ES-I3 (cell line): ENCODE measurements around the gene TMEM234.

ENCODE experiments used
- H3K36me3 ChIP-seq: 2 replicates; pipeline ENCODE4 v1.6.1; 2013; ENCODE audit warnings: mild to moderate bottlenecking, low read length, control low read depth, moderate library complexity; ENCODE audit not compliant: insufficient read depth
- H3K4me1 ChIP-seq: 2 replicates; pipeline ENCODE4 v1.6.1; 2013; ENCODE audit warnings: mild to moderate bottlenecking, control low read depth, low read length; ENCODE audit not compliant: insufficient read depth
- H3K9ac ChIP-seq: 2 replicates; pipeline ENCODE4 v1.6.1; 2013; ENCODE audit warnings: low read depth, mild to moderate bottlenecking, low read length, moderate library complexity
- H3K9me3 ChIP-seq: 2 replicates; pipeline ENCODE4 v1.6.1; 2013; ENCODE audit warnings: mild to moderate bottlenecking, low read length, moderate library complexity; ENCODE audit not compliant: control insufficient read depth, insufficient read depth

Gene TMEM234

DNA sequence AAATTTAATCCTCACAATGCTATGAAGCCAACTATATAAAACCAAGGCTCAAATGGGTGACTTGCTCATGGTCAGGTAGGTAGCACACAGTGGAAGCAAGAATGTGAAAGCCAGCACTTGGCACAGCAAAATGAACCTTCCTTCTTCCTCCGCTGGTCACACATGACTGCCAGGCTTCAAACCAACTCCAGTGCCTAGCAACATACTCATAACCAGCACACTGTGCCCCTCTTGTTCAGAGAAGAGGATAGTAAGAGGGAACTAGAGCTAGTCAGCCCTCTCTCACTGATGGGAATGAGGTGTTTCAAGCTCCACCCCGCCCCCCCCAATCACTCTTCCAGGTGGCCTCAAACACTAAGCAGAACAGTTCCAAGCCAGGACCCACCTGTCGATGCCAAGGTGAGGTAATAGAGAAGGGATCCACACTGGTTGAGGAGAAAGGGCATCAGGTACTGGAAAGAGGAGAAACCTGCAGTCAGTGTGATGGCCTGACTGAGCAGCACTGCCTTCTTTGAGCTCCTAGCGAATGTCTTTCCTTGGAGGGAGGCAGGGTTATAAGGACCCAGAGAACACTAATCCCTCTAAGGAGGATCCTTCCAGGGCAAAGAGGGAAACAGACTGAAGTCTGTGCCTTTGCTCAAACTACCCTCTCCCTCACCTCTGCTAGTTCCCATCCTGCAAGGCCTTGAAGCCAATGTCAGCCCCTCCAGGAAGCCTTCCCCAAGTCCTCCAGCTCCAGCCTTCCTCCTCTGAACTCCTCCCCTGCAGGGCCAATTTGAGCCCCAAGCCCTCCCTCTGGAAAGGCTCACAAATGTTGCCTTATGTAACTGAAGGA lies 1.2 kb downstream of the TMEM234 start:
- peak overlapping the region; percentile 96 for H3K9ac ChIP-seq
- H3K36me3 ChIP-seq = peaks cover 14% of the 10 kb centered on the region; the same call in 1 of the 2 replicates
- H3K9me3 ChIP-seq = no peaks in the 10 kb centered on the region
- H3K4me1 ChIP-seq = peaks cover 10% of the 10 kb centered on the region

DNA sequence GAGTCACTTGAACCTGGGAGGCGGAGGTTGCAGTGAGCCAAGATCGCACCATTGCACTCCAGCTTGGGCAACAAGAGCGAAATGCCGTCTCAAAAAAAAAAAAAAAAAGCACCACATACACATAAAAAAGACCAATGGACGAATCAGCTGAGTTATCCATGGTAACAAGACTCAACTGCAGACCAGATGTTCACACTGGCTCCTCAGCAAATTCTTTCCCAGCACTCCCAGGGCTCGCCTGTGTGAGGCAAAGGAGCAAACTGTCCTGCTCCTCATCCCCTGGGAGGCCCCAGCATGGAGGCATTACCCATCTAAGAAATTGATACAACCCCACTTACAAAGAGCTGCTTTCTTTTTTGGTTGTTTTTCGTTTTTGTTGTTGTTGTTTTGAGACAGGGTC lies 3.1 kb downstream of the TMEM234 start:
- no peaks in the 10 kb centered on the region for H3K9me3 ChIP-seq
- peaks cover 14% of the 10 kb centered on the region; the same call in 1 of the 2 replicates for H3K36me3 ChIP-seq
- peaks cover 10% of the 10 kb centered on the region for H3K4me1 ChIP-seq
- no peak overlapping the region for H3K9ac ChIP-seq

DNA sequence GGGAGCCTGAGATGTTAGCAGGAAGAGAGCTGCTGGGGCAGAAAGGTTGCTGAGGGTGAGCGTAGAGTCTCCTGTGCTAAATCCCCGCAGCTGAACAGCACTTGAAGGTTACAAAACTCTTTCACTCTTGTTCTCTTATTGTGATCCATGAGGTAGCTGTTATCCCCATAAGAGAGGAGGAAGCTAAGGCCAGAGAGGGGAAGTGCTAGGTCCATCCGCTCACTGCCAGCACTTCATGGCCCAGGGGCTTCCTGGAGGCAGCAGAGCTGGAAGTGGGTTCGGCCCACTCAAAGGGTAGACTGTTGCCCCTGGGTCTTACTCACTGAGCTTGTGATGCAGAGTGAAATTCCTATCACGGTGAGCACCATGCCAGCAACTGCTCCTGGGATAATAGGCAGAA lies 5.6 kb downstream of the TMEM234 start:
- Histone ChIP-seq H3K4me1 (peaks cover 10% of the 10 kb centered on the region), H3K9ac (no peak overlapping the region), H3K9me3 (no peaks in the 10 kb centered on the region), H3K36me3 (peaks cover 11% of the 10 kb centered on the region; the same call in 1 of the 2 replicates)

DNA sequence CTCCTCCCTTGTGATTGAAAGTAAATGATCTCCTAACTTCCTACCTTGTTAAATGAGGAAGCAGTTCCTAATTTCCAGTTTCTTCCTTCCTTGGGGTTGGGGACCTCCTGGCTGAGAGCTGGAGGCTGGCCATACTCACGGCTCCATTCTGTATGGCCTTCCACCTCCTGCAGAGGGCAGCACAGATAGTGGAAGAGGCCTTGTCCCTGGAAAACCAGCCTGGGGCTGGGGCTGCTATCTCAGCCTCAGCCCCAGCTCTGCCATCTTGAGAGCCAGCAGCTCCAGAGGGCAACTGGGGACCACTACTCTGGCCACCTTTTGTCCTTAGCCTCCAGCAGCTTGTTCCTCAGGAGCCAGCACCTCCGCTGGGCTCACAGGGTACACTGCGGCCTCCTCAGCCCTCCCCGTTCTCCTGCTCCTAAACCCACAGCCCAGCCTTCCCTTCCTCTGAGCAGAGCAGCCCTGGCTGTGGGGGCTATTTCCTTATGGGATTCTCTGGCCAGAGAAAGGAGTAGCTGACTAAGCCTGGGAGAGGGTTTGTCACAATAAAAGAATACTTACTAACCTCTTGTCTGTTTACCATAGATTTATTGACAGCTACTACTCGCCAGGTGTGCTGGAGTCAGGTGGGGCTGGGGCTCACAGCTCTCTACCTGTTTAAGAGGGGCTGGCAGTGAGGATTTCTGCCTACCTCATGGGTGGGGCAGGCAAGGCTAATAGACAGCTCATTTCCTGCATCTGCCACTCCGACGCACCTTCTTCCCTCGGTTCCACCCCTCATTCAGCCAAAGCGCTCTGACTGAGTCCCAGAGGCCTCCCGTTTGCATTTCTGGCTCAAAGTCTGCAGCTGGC lies 6.3 kb downstream of the TMEM234 start:
- H3K36me3 ChIP-seq = peaks cover 11% of the 10 kb centered on the region; the same call in 1 of the 2 replicates
- H3K9me3 ChIP-seq = no peaks in the 10 kb centered on the region
- peaks cover 3% of the 10 kb centered on the region for H3K4me1 ChIP-seq
- no peak overlapping the region for H3K9ac ChIP-seq

DNA sequence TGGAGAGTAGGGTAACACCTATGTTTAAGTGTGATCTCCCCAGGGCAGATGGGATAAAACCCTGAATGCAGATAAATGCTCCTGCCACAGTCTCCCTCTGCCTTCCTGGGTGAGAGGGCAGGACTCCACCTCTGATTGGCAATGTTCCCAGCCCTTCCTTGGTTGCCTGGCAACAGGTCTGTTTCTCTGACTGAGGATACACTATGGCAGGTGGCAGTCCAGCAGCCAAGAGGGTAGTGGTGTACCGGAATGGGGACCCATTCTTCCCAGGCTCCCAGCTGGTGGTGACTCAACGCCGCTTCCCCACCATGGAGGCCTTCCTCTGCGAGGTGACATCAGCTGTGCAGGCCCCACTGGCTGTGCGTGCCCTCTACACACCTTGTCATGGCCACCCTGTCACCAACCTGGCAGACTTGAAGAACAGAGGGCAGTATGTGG lies 13.2 kb downstream of the TMEM234 start, which contains the start of gene DCDC2B:
Gene DCDC2B (plus strand): TSS at position 199 of the 438 bp plus-strand sequence. CDS start 5 bp downstream, at position 204.
- Histone ChIP-seq H3K36me3 (no peaks in the 10 kb centered on the region; the same call in 1 of the 2 replicates), H3K4me1 (no peaks in the 10 kb centered on the region), H3K9me3 (no peaks in the 10 kb centered on the region), H3K9ac (no peak within 1 kb of the TSS)

DNA sequence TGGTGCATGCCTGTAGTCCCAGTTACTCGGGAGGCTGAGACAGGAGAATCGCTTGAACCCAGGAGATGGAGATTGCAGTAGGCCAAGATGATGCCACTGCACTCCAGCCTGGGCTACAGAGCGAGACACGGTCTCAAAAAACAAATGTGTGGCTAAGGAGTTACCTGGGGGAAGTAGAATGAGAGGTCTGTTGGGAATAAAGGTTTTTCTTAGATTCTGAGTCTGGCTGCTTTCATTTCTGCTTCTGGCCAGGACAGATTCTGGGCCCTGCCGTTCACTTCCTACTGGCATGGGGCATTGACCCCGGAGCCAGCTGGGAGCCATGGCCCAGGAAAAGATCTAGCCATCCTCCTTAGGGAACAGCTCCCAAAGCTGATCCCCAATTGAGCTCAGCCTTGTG lies 13.7 kb downstream of the TMEM234 start:
- Histone ChIP-seq H3K9ac (no peak overlapping the region), H3K36me3 (no peaks in the 10 kb centered on the region; the same call in 1 of the 2 replicates), H3K4me1 (no peaks in the 10 kb centered on the region), H3K9me3 (no peaks in the 10 kb centered on the region)

DNA sequence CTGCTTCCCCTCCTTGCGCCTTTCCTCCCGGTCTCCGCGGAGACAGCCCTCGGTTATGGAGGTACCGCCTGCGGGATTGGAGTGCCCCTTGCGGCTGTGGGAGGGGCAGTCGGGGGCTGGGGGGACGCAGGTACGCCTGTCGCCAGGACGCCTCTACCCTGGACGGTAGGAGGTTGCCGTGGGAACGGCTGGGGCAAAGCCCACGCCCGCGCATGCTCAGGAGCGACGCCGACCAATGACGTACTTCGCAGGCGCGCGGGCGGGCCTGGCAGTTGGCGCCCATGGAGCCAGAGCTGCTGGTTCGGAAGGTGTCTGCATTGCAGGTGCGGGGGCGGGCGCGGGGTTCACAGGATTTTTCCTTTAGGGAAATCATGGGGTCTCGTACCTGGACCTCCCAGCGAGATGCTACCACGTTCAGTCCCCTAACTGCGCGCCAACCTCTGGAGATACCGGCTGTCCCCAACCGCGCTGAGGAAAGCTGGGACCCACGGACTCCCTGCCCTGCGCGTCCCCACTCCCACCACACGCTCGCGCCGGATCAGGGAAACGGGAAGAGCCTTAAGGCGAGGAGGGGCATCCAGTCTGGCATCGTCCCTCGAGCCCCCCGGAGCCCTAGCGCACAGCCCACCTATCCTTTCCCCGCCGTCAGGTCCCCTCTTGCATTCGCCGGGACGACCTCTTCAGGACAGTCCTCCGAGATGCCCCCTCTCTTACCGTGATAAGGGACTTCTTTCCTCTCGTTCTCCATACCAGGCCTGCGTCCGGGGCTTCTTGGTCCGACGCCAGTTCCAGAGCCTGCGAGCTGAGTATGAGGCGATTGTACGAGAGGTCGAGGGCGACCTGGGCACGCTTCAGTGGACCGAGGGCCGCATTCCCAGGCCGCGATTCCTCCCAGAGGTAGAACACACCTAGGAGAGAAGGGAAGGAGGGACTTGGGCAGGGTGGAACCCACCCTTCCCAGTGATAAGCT lies 16.5 kb downstream of the TMEM234 start, which contains the start of gene IQCC:
Gene IQCC (plus strand): TSS at position 271 of the 970 bp plus-strand sequence. CDS start 11 bp downstream, at position 282.
- Histone ChIP-seq H3K36me3 (no peaks in the 10 kb centered on the region; the same call in 1 of the 2 replicates), H3K4me1 (peaks cover 6% of the 10 kb centered on the region; the same call in 1 of the 2 replicates), H3K9me3 (no peaks in the 10 kb centered on the region), H3K9ac (peak within 1 kb of the TSS; percentile 88)

DNA sequence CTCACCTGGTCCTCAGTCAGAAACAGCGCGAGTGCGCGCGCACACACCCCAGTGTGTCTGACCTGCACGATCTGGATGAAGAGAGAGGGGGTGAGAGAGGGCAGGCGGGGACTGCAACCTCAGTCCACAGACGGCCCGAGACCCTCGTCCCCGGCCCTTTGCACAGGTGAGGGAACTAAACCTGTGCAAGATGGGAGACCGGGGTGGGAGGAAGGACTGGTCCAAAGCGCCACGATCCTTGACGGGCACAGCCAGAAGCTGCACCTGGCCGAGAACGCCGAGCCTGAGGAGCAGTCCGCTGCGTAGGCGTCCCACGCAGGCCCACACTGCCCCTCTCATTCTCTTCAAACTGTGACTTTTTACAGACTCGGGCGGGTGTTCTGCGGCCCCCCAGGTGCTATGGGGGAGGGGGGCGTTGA lies 17.2 kb downstream of the TMEM234 start:
- Histone ChIP-seq H3K36me3 (no peaks in the 10 kb centered on the region; the same call in 1 of the 2 replicates), H3K4me1 (peaks cover 7% of the 10 kb centered on the region; the same call in 1 of the 2 replicates), H3K9me3 (no peaks in the 10 kb centered on the region), H3K9ac (peak overlapping the region; percentile 88; the same call in 1 of the 2 replicates)

DNA sequence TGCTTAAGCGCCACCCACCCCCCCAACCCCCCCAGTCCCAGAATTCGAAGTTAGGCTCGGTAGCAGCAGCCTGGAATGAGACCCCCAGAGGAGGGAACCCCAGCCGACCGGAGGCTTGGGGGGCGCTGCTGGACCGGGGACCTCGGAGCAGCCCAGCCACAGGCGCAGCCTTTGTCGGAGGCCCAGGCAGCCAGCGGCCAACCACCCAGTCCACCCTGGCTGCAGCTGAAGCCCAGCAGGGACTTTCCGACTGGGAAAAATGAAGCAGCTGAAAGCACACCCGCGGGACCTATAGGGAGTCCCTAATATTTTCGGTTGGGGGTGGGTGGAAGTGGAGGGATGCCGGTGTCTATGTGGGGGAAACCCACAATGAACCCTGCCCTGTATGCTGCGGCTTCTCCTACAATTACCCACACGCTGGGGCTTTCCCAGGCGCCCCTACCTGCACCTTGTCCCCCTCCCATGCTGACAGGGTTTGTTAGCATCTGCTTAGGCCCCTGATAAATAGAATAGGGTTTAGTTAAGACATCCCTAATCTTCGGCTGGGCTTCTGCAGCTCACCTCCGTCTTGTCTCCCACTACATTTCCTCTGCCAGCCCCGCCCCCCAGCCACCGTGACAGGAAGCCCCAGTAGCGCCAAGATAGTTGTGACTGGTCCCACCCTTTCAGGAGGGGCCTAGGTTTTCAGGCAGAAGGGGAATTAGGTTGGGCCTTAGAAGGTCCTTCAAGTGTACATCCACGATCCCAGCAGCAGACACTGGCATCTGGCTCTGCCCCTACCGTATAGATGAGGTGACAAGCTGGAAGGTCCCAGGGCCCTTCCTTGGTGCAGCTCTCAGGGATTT lies 20.9 kb downstream of the TMEM234 start:
- peaks cover 25% of the 10 kb centered on the region; the same call in 1 of the 2 replicates for H3K4me1 ChIP-seq
- H3K9me3 ChIP-seq = no peaks in the 10 kb centered on the region
- H3K9ac ChIP-seq = peak overlapping the region; percentile 59; the same call in 1 of the 2 replicates
- peaks cover 8% of the 10 kb centered on the region for H3K36me3 ChIP-seq

DNA sequence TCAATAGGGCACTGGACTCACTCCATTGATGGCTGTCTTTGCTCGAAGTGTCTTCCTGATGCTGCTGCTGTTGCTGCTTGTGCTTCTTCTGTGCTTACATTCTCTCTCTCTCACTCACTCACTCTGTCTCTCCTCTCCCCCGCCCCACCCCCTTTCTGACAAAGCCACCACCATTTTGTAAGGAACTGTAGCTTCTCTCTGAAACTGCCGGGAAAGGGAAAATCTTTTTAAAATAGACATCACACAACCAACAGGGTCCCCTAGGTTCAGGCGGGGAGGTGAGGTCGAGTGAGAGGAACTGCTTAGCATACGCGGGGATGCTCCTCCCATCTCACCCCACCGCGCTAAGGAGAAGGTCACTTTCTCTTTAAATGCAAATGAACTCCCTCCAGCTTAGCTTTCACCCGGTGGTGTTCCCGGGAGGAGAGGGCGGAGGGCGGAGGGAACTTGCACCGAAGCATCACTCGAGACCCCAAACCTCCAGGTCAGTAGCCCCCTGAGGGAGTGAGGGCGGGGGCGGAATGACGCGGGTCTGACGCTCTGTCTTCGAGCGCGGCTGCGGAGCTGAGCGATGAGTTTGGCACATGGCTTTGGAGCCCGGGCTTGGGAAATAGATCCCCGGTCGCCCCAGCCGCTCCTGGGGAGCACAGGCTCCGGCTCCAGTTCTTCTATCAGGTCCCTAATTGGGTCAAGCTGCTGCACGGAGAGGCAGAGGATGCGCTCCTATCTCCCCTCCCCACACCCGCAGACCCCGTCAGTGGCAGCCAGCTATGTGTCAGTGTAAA lies 21.7 kb downstream of the TMEM234 start, which contains the start of gene CCDC28B:
Gene CCDC28B (plus strand): TSS at position 370 of the 785 bp plus-strand sequence. CDS start 1,341 bp downstream, outside the sequence.
- Histone ChIP-seq H3K9ac (peak within 1 kb of the TSS; percentile 59), H3K4me1 (peaks cover 25% of the 10 kb centered on the region; the same call in 1 of the 2 replicates), H3K36me3 (peaks cover 14% of the 10 kb centered on the region), H3K9me3 (no peaks in the 10 kb centered on the region)

DNA sequence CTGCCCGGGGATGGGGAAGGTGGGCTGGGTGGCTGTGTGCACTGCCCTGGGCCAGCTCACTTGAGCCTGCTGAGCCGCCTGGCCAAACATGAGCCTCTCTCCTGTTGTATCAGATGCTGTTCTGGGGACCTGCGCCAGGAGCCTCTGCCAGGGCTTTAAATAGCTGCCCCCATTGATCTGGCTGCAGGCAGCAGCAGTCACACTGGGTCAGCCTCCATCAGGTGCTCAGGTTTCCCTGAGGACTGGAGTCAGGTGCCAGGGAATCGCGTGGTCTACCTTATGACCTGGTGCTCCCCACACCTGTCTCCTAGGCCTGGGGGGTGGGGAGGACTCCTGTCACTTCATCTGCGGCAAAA lies 22.5 kb downstream of the TMEM234 start:
- peaks cover 20% of the 10 kb centered on the region for H3K36me3 ChIP-seq
- peak overlapping the region; percentile 59 for H3K9ac ChIP-seq
- no peaks in the 10 kb centered on the region for H3K9me3 ChIP-seq
- peaks cover 25% of the 10 kb centered on the region; the same call in 1 of the 2 replicates for H3K4me1 ChIP-seq
